Gastroesophageal sphincter (tissue), 4 donors: ENCODE results near the gene DOCK9. TPM values are rescaled to one million over a fixed set of nuclear protein-coding genes. Genes with fewer than 3 reads are reported as not detected.

Experiments
- ATAC-seq: fragments of 150-250 bp; one replicate; pipeline ENCODE4 v1.9.1; 2016; ENCODE audit warnings: mild to moderate bottlenecking, moderate library complexity
- H3K27ac ChIP-seq, 4 donors: fragments of 200-600 bp; sonication (generic) in 3 of 4; 1 replicate in 3 of 4; 2 replicates in 1 of 4; pipeline ENCODE4 v1.5.1; 2016 to 2019
- H3K27me3 ChIP-seq: fragments of 200-600 bp; sonication (generic); one replicate; pipeline ENCODE4 v1.5.1; 2019
- H3K36me3 ChIP-seq, 2 donors: fragments of 200-600 bp; sonication (generic); one replicate each; pipeline ENCODE4 v1.5.1; 2019; ENCODE audit warnings: control low read depth in 1 of 2
- H3K4me1 ChIP-seq, 3 donors: fragments of 200-600 bp; sonication (generic); 1 replicate in 2 of 3; 2 replicates in 1 of 3; pipeline ENCODE4 v1.5.1; 2016 to 2019; ENCODE audit warnings: control low read depth in 2 of 3
- H3K4me3 ChIP-seq, 2 donors: fragments of 200-600 bp; sonication (generic); one replicate each; pipeline ENCODE4 v1.5.1; 2019; ENCODE audit warnings: mild to moderate bottlenecking in 1 of 2, moderate library complexity in 1 of 2
- H3K9me3 ChIP-seq, 3 donors: fragments of 200-600 bp; sonication (generic); one replicate each; pipeline ENCODE4 v1.5.1; 2017 to 2019; ENCODE audit warnings: control low read depth in 2 of 3
- EP300 ChIP-seq: sonication (generic); formaldehyde crosslinking; IDR thresholded peaks from one replicate; pipeline ENCODE4 v1.6.1; 2017; ENCODE audit warnings: antibody characterized with exemption, mild to moderate bottlenecking
- POLR2A ChIP-seq, 2 donors: fragments of 450-650 bp; IDR thresholded peaks; one replicate each; pipeline ENCODE4 v1.6.1; 2017; ENCODE audit warnings: antibody characterized with exemption in 2 of 2, mild to moderate bottlenecking in 2 of 2, moderate library complexity in 1 of 2
- POLR2AphosphoS5 ChIP-seq: sonication (generic); formaldehyde crosslinking; IDR thresholded peaks from one replicate; pipeline ENCODE4 v1.6.1; 2017; ENCODE audit warnings: antibody characterized with exemption
- WGBS, 2 donors: methylation state at CpG; one replicate each; pipeline ENCODE4 v1.1.5; 2018; ENCODE audit warnings: low coverage in 1 of 2; 5-methylcytosine and 5-hydroxymethylcytosine counted together
- total RNA-seq, 4 donors: library from RNA; depleted of rRNA; stranded (reverse); fragments of >200 nt; gene quantifications; one replicate each; pipeline ENCODE4 v1.1.0, GENCODE V29; 2016
- TF ChIP-seq, protein P1 (sequence below), 4 experiments: fragments of 200-600 bp in 2 of 4; fragments of 450-650 bp in 2 of 4; sonication (generic) in 1 of 4; IDR thresholded peaks; one replicate each; pipeline ENCODE4 v1.5.1; 2017 to 2019; ENCODE audit warnings: antibody characterized with exemption in 4 of 4, mild to moderate bottlenecking in 2 of 4, moderate library complexity in 2 of 4

DOCK9 gene
- total RNA-seq, 4 donors from 2014 or later, result 84.1 to 203 (median 150) TPM

DNA sequence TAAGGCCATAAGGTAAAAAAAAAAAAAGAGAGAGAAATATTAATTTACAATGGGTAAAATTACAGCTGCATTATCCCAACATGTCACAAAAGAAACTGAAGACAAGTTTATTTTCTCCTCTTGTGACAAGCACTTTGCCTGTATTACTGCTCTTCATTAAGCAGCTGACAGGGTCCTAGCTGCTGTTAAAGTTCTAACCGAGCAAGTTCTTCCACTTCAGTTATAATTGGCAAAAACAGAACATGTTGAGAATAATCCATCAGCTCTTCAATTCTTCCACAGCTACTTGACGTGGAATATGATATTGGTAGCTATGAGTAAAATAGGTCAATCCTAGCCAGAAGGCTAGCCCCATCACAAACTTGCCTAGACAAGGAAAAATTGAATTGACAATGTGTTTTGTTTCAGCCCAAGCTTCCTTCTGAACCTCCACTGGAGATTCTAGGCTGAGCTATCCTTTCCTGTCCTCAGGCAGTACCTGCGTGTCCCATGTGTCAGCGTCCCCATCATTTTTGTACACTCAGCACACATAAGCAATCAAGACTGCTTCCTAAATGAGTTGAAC is 32.2 kb upstream of the DOCK9 start:
- no peak for ATAC-seq

GRCh38 chr13:99008577-99008976 is 30.7 kb upstream of the DOCK9 start:
- no peaks in the 10 kb centered on the region for H3K9me3 ChIP-seq
- H3K4me1 ChIP-seq, result peaks cover 3 to 61% (median 6%) of the 10 kb centered on the region in 3 donors
- no peaks in the 10 kb centered on the region for H3K27me3 ChIP-seq
- no peaks in the 10 kb centered on the region for H3K36me3 ChIP-seq
- no peak for ATAC-seq
- 80 to 90% methylated on average over 3 of the region's 3 CpGs for WGBS, 2 donors
- TF ChIP-seq POLR2AphosphoS5, result no peak
- no peak for TF ChIP-seq POLR2A (IDR thresholded peaks at IDR 0.05)
- no peak for TF ChIP-seq EP300
- TF ChIP-seq, protein P1, sequence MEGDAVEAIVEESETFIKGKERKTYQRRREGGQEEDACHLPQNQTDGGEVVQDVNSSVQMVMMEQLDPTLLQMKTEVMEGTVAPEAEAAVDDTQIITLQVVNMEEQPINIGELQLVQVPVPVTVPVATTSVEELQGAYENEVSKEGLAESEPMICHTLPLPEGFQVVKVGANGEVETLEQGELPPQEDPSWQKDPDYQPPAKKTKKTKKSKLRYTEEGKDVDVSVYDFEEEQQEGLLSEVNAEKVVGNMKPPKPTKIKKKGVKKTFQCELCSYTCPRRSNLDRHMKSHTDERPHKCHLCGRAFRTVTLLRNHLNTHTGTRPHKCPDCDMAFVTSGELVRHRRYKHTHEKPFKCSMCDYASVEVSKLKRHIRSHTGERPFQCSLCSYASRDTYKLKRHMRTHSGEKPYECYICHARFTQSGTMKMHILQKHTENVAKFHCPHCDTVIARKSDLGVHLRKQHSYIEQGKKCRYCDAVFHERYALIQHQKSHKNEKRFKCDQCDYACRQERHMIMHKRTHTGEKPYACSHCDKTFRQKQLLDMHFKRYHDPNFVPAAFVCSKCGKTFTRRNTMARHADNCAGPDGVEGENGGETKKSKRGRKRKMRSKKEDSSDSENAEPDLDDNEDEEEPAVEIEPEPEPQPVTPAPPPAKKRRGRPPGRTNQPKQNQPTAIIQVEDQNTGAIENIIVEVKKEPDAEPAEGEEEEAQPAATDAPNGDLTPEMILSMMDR (IDR thresholded peaks at IDR 0.05), result no peak
- peak overlapping the region in 1 of 4 donors; percentile 8 for H3K27ac ChIP-seq
- H3K4me3 ChIP-seq, result no peak overlapping the region

More for the DNA sequence above, 32.2 kb upstream of the DOCK9 start:
- Histone ChIP-seq H3K4me1 (peaks cover 3 to 61% (median 6%) of the 10 kb centered on the region in 3 donors), H3K9me3 (no peaks in the 10 kb centered on the region), H3K27me3 (no peaks in the 10 kb centered on the region), H3K4me3 (no peak overlapping the region), H3K36me3 (no peaks in the 10 kb centered on the region), H3K27ac (no peak overlapping the region)
- no peak for TF ChIP-seq EP300
- no peak for TF ChIP-seq POLR2AphosphoS5
- TF ChIP-seq POLR2A (IDR thresholded peaks at IDR 0.05), result no peak
- TF ChIP-seq, protein P1 (IDR thresholded peaks at IDR 0.05), result no peak
- WGBS, 2 donors, result 79 to 91% methylated on average over 3 to 4 of the region's 4 CpGs

GRCh38 chr13:99007414-99007986 is 29.6 kb upstream of the DOCK9 start:
- H3K9me3 ChIP-seq, result no peaks in the 10 kb centered on the region
- H3K4me1 ChIP-seq, result peaks cover 3 to 71% (median 10%) of the 10 kb centered on the region in 3 donors
- 44 to 50% methylated on average over 1 of the region's 1 CpG for WGBS, 2 donors
- H3K4me3 ChIP-seq, result no peak overlapping the region
- H3K27ac ChIP-seq, result no peak overlapping the region
- no peaks in the 10 kb centered on the region for H3K36me3 ChIP-seq
- H3K27me3 ChIP-seq, result no peaks in the 10 kb centered on the region
- no peak for ATAC-seq
- TF ChIP-seq POLR2AphosphoS5, result no peak
- TF ChIP-seq EP300, result no peak
- no peak for TF ChIP-seq POLR2A (IDR thresholded peaks at IDR 0.05)
- TF ChIP-seq, protein P1 (IDR thresholded peaks at IDR 0.05), result no peak

DNA sequence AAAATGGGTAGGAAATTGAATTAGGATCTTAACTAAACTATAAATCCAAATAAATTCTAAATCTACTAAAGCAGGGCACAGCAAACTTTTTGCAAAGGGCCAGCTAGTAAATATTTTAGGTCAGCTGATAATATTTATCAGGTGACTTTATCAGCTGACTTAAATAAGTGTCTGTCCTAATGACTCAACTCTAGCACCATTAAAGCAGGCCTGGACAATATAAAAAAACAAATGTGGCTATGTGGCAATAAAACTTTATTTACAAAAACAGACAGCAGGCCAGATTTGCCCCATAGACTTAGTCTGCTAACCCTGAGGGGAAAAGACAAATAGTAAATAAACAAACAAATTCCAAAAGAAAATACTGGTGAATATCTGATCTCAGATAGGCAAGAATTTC is 27.7 kb upstream of the DOCK9 start:
- Histone ChIP-seq H3K36me3 (no peaks in the 10 kb centered on the region), H3K27ac (no peak overlapping the region), H3K4me3 (no peak overlapping the region), H3K27me3 (no peaks in the 10 kb centered on the region), H3K4me1 (peaks cover 3 to 86% (median 14%) of the 10 kb centered on the region in 3 donors), H3K9me3 (no peaks in the 10 kb centered on the region)
- no peak for ATAC-seq
- no peak for TF ChIP-seq POLR2A (IDR thresholded peaks at IDR 0.05)
- TF ChIP-seq EP300, result no peak
- TF ChIP-seq, protein P1 (IDR thresholded peaks at IDR 0.05), result no peak
- no peak for TF ChIP-seq POLR2AphosphoS5

GRCh38 chr13:99004978-99005377 is 27.1 kb upstream of the DOCK9 start:
- H3K4me1 ChIP-seq, result peaks cover 3 to 86% (median 18%) of the 10 kb centered on the region in 3 donors
- H3K27ac ChIP-seq, result no peak overlapping the region
- ATAC-seq, result no peak
- H3K4me3 ChIP-seq, result no peak overlapping the region
- H3K36me3 ChIP-seq, result no peaks in the 10 kb centered on the region
- TF ChIP-seq, protein P1 (IDR thresholded peaks at IDR 0.05), result no peak
- no peak for TF ChIP-seq POLR2A (IDR thresholded peaks at IDR 0.05)
- TF ChIP-seq POLR2AphosphoS5, result no peak
- TF ChIP-seq EP300, result no peak
- no peaks in the 10 kb centered on the region for H3K27me3 ChIP-seq
- H3K9me3 ChIP-seq, result no peaks in the 10 kb centered on the region
- 53 to 77% methylated on average over 3 of the region's 3 CpGs for WGBS, 2 donors
